Lung (tissue), 12 donors: ENCODE results near the gene EIF4EBP2. TPM values are rescaled to one million over a fixed set of nuclear protein-coding genes. Genes with fewer than 3 reads are reported as not detected.

Experiments used
- ATAC-seq: fragments of 200-7000 bp; cut with Tn5 transposase; one replicate; pipeline ENCODE4 v1.9.1; 2020; ENCODE audit warnings: moderate number of reproducible peaks; ENCODE audit not compliant: insufficient read depth, low FRiP score
- DNase-seq, 3 donors: peaks; one replicate each; pipeline ENCODE4 v3.0.0-alpha.2; 2013 to 2017
- H3K27ac ChIP-seq, 2 donors: one replicate each; pipeline ENCODE4 v1.5.1; 2013; ENCODE audit warnings: mild to moderate bottlenecking in 2 of 2, moderate library complexity in 2 of 2, control low read depth in 1 of 2, inconsistent platforms in 1 of 2, low read depth in 1 of 2, low read length in 1 of 2
- H3K27me3 ChIP-seq, 3 donors: one replicate each; pipeline ENCODE4 v1.5.1; 2013; ENCODE audit warnings: low read length in 2 of 3; ENCODE audit not compliant: control insufficient read depth in 3 of 3, insufficient read depth in 3 of 3
- H3K36me3 ChIP-seq, 4 donors: one replicate each; pipeline ENCODE4 v1.5.1; 2013; ENCODE audit warnings: low read length in 4 of 4, mild to moderate bottlenecking in 1 of 4, moderate library complexity in 1 of 4; ENCODE audit not compliant: control insufficient read depth in 4 of 4, insufficient read depth in 4 of 4
- H3K4me1 ChIP-seq, 5 donors: one replicate each; pipeline ENCODE4 v1.5.1; 2013; ENCODE audit warnings: low read length in 5 of 5, mild to moderate bottlenecking in 2 of 5, moderate library complexity in 1 of 5; ENCODE audit not compliant: control insufficient read depth in 5 of 5, insufficient read depth in 5 of 5
- H3K4me3 ChIP-seq: one replicate; pipeline ENCODE4 v1.5.1; 2013; ENCODE audit warnings: mild to moderate bottlenecking, control low read depth, moderate library complexity
- H3K9ac ChIP-seq, 2 donors: one replicate each; pipeline ENCODE4 v1.5.1; 2013; ENCODE audit warnings: low read length in 2 of 2, control low read depth in 1 of 2; ENCODE audit not compliant: insufficient read depth in 1 of 2
- H3K9me3 ChIP-seq, 4 donors: one replicate each; pipeline ENCODE4 v1.5.1; 2013; ENCODE audit warnings: low read length in 3 of 4, mild to moderate bottlenecking in 1 of 4, moderate library complexity in 1 of 4; ENCODE audit not compliant: control insufficient read depth in 4 of 4, insufficient read depth in 3 of 4
- WGBS, 2 donors: extraction: QIAGEN DNeasy Blood & Tissue Kit; methylation state at CpG; one replicate each; pipeline ENCODE4 v1.1.7; 2013; 5-methylcytosine and 5-hydroxymethylcytosine counted together
- polyA plus RNA-seq, 2 donors: library from polyadenylated mRNA; stranded (reverse); fragments of 200-250 nt; gene quantifications; one replicate each; pipeline ENCODE4 v1.2.1, GENCODE V29; 2013
- total RNA-seq, 2 donors: library from RNA; depleted of rRNA in 1 of 2; stranded (reverse); fragments of >200 nt in 1 of 2; gene quantifications; one replicate each; pipeline ENCODE4 v1.2.1, GENCODE V29; 2014 to 2021
- TF ChIP-seq, protein P1 (sequence below): IDR thresholded peaks from 2 replicates; pipeline ENCODE4 v1.5.1; 2012; ENCODE audit warnings: mild to moderate bottlenecking; ENCODE audit errors: control extremely low read depth, extremely low read depth
- donor health status: control.
- donor health status: control.
- donor health status: Bipolar disorder and iron deficiency.
- donor health status: healthy.
- donor health status: DM: yes; HTN: yes; CAD: no.

The EIF4EBP2 gene
- total and polyA plus RNA-seq, 4 donors = 21.8 to 63.3 (median 41.3) TPM

DNA sequence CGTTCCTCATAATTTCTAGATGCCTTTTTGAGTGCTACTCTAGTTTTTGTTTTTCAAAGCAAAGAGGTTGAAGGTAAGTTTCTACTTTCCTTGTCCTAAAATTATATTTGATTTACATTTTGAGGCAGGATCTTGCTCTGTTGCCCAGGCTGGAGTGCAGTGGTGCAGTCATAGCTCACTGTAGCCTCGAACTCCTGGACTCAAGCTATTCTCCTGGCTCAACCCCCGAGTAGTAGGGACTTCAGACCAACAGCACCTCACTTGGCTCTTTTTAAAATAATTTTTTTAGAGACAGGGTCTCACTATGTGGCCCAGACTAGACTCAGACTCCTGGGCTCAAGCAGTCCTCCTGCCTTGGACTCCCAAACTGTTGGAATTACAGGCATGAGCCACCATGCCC lies 14.8 kb downstream of the EIF4EBP2 start:
- 96% methylated on average over 3 of the region's 3 CpGs for WGBS, 2 donors
- TF ChIP-seq, protein P1, sequence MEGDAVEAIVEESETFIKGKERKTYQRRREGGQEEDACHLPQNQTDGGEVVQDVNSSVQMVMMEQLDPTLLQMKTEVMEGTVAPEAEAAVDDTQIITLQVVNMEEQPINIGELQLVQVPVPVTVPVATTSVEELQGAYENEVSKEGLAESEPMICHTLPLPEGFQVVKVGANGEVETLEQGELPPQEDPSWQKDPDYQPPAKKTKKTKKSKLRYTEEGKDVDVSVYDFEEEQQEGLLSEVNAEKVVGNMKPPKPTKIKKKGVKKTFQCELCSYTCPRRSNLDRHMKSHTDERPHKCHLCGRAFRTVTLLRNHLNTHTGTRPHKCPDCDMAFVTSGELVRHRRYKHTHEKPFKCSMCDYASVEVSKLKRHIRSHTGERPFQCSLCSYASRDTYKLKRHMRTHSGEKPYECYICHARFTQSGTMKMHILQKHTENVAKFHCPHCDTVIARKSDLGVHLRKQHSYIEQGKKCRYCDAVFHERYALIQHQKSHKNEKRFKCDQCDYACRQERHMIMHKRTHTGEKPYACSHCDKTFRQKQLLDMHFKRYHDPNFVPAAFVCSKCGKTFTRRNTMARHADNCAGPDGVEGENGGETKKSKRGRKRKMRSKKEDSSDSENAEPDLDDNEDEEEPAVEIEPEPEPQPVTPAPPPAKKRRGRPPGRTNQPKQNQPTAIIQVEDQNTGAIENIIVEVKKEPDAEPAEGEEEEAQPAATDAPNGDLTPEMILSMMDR = no peak
- Histone ChIP-seq H3K9ac (no peak overlapping the region), H3K4me3 (no peak overlapping the region), H3K27ac (no peak overlapping the region), H3K36me3 (peaks cover 17 to 29% (median 23%) of the 10 kb centered on the region in 4 donors), H3K27me3 (no peaks in the 10 kb centered on the region), H3K9me3 (no peaks in the 10 kb centered on the region), H3K4me1 (peaks cover 0 to 6% (median 1%) of the 10 kb centered on the region in 5 donors)
- ATAC-seq (no peak), DNase-seq (no peak)

DNA sequence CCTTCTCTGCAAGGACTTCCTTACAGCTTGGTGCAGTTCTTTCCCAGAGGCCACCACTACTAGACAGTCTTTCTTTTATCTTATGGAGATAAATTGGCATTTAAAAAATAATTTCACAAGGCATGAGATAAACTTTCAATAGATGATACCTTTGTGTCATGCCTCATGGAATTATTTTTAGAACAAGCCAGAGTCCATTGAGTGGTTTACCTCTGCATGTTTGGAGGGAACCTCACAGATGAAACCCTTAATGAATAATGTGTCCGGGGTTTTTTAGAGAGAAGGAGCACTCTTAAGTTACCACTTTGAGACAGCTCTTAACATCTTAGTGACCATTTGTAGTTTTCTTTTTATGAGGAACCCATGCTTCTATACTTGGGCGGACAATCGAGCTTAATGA lies 20.4 kb downstream of the EIF4EBP2 start:
- no peak overlapping the region for H3K4me3 ChIP-seq
- H3K27me3 ChIP-seq = no peaks in the 10 kb centered on the region
- WGBS, 2 donors = 91 to 95% methylated on average over 3 of the region's 3 CpGs
- H3K27ac ChIP-seq = no peak overlapping the region
- H3K36me3 ChIP-seq = peaks cover 28 to 53% (median 40%) of the 10 kb centered on the region in 4 donors
- DNase-seq = no peak
- no peak overlapping the region for H3K9ac ChIP-seq
- ATAC-seq = no peak
- peaks cover 0 to 8% (median 0%) of the 10 kb centered on the region in 5 donors for H3K4me1 ChIP-seq
- TF ChIP-seq, protein P1 = no peak
- peaks cover 0 to 2% (median 0%) of the 10 kb centered on the region in 4 donors for H3K9me3 ChIP-seq

DNA sequence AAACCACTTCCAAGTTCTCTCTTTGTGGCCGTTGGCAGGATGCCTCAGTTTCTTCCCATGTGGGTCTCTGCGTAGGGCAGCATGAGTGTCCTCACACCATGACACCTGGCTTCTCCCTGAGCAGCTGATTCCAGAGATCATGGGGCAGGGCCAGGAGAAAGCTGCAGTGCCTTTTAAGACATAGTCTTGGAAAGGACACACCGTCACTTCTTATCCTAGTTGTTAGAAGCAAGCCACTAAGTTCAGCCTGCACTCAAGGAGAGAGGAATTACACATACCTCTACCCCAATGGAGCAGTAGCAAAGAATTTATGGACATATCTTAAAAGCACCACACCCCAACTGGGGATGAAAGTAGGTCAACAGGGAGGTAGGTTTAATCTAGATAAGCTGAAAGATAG lies 21.2 kb downstream of the EIF4EBP2 start:
- peaks cover 3 to 8% (median 4%) of the 10 kb centered on the region in 5 donors for H3K4me1 ChIP-seq
- no peak overlapping the region for H3K9ac ChIP-seq
- H3K36me3 ChIP-seq = peaks cover 28 to 56% (median 39%) of the 10 kb centered on the region in 4 donors
- peaks cover 0 to 2% (median 0%) of the 10 kb centered on the region in 4 donors for H3K9me3 ChIP-seq
- WGBS, 2 donors = 64 to 80% methylated on average over 3 of the region's 3 CpGs
- no peak overlapping the region for H3K27ac ChIP-seq
- ATAC-seq = no peak
- no peak overlapping the region for H3K4me3 ChIP-seq
- TF ChIP-seq, protein P1 = no peak
- H3K27me3 ChIP-seq = no peaks in the 10 kb centered on the region
- no peak for DNase-seq

DNA sequence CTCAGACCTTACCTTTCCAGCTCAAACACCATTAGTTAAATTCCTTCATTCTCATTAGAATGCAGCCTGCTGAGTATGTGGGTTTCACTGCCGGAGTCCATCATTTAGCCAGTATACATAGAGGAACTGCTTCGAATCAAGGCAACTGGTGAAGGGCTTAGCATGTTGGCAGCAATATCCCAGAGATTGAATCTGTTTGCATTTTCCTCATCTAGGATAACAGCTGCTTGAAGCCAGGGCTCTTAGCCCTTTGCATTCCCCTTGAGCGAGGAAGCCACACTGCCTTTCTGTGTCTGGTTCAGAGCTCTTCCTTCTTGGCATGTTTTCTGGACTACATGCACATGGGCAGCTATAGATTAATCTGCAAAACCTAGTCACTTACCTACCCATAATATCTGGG lies 22.9 kb downstream of the EIF4EBP2 start:
- Histone ChIP-seq H3K27me3 (no peaks in the 10 kb centered on the region), H3K4me1 (peaks cover 15 to 22% (median 18%) of the 10 kb centered on the region in 5 donors), H3K9me3 (peaks cover 0 to 2% (median 0%) of the 10 kb centered on the region in 4 donors), H3K27ac (no peak overlapping the region), H3K9ac (no peak overlapping the region), H3K4me3 (no peak overlapping the region), H3K36me3 (peaks cover 20 to 48% (median 29%) of the 10 kb centered on the region in 4 donors)
- ATAC-seq = no peak
- TF ChIP-seq, protein P1 = no peak
- 91 to 95% methylated on average over 3 of the region's 3 CpGs for WGBS, 2 donors
- no peak for DNase-seq
